Left cardiac atrium (tissue), 2 donors: ENCODE results near the gene RHNO1. TPM values are rescaled to one million over a fixed set of nuclear protein-coding genes. Genes with fewer than 3 reads are reported as not detected.

Experiments used
- total RNA-seq, 2 donors: library from RNA; stranded (reverse); fragmentation: NEBNext Ultra II Directional; extraction: Animal tissue kit (Norgen Biotek cat#: 25700); gene quantifications; one replicate each; pipeline ENCODE4 v1.2.1, GENCODE V29; 2021
- donor health status: DM: no; HTN: yes; CAD: no; lungs with severe emphysema.
- donor health status: DM: yes; HTN: yes; CAD: no.

Gene RHNO1
- total RNA-seq, 2 donors from 2014 or later: 7.2 to 9.4 TPM

Other genes with a start within 250 kb of the RHNO1 start
- gene FKBP4, start 82.3 kb upstream of the RHNO1 start, total RNA-seq: 10 to 100 TPM; 38.5 to 61.4 TPM
- 10 to 100 TPM; 16.4 TPM for gene ITFG2, start 64.6 kb upstream of the RHNO1 start, total RNA-seq
- 1 to 10 TPM; 1.8 to 2.8 TPM for gene NRIP2, start 42.2 kb upstream of the RHNO1 start, total RNA-seq
- gene TEX52, start 20.2 kb upstream of the RHNO1 start, total RNA-seq: not detected
- gene FOXM1, start within 50 bp of the RHNO1 start, total RNA-seq: 1 to 10 TPM in 1 of 2 donors, under 1 TPM in 1; 0.44 to 3.3 TPM
- 10 to 100 TPM; 12.5 to 14.2 TPM for gene TULP3, start 13.7 kb downstream of the RHNO1 start, total RNA-seq
- 10 to 100 TPM; 16.9 to 31.2 TPM for gene TEAD4, start 82.2 kb downstream of the RHNO1 start, total RNA-seq
- 100 to 1,000 TPM; 125 to 201 TPM for gene TSPAN9, start 200.2 kb downstream of the RHNO1 start, total RNA-seq